IMR-90 (cell line): Measurements from ENCODE around the gene ZNRF3. TPM values are rescaled to one million over a fixed set of nuclear protein-coding genes. Genes with fewer than 3 reads are reported as not detected.

Experiments
- ATAC-seq: fragments of 200-7000 bp; cut with Tn5 transposase; 2 replicates; pipeline ENCODE4 v1.9.1; 2020; ENCODE audit warnings: low read depth, mild to moderate bottlenecking, moderate library complexity
- BruUV-seq: library from RNA; stranded (reverse); fragments of 400-500 nt; replicated peaks from 2 replicates; lab custom pipeline; 2021; lab: Mats Ljungman, UMichigan
- CTCF ChIA-PET: fragments of 300-600 bp; formaldehyde crosslinking; extraction: SDS; loops from one replicate; lab custom pipeline; 2021; ENCODE audit warnings: antibody characterized with exemption; lab: Yijun Ruan, JAX
- POLR2A ChIA-PET: fragments of 300-600 bp; sonication (Branson Sonifier 250); formaldehyde crosslinking; loops from one replicate; lab custom pipeline; 2022; ENCODE audit warnings: antibody characterized with exemption; ENCODE audit not compliant: unreplicated experiment; lab: Charles Lee
- DNase-seq: peaks from one replicate; pipeline ENCODE4 v3.0.0; 2013
- H2AFZ ChIP-seq: replicated peaks from 2 replicates; pipeline ENCODE3; 2013; ENCODE audit warnings: low read length, mild to moderate bottlenecking; ENCODE audit not compliant: poor library complexity
- H2AK5ac ChIP-seq: 2 replicates; pipeline ENCODE4 v1.6.1; 2013; ENCODE audit warnings: low read depth, low read length, inconsistent platforms
- H2AK9ac ChIP-seq: replicated peaks from 2 replicates; pipeline ENCODE3; 2013; ENCODE audit warnings: mild to moderate bottlenecking, low read depth, low read length, moderate library complexity; ENCODE audit not compliant: poor library complexity
- H2BK120ac ChIP-seq: 2 replicates; pipeline ENCODE4 v1.6.1; 2013; ENCODE audit warnings: low read depth, low read length, inconsistent platforms
- H2BK15ac ChIP-seq: 3 replicates; pipeline ENCODE4 v1.6.1; 2013; ENCODE audit warnings: low read depth, low read length, inconsistent platforms
- H2BK20ac ChIP-seq: 2 replicates; pipeline ENCODE4 v1.6.1; 2013; ENCODE audit warnings: low read depth, mild to moderate bottlenecking, inconsistent platforms, low read length, moderate library complexity
- H2BK5ac ChIP-seq: 2 replicates; pipeline ENCODE4 v1.6.1; 2013; ENCODE audit warnings: mild to moderate bottlenecking, low read depth, low read length, inconsistent platforms; ENCODE audit not compliant: poor library complexity, severe bottlenecking
- H3K14ac ChIP-seq: replicated peaks from 2 replicates; pipeline ENCODE4 v1.6.1; 2013; ENCODE audit warnings: low read depth, low read length, inconsistent platforms
- H3K18ac ChIP-seq: 2 replicates; pipeline ENCODE4 v1.6.1; 2013; ENCODE audit warnings: low read depth, low read length, control low read depth
- H3K23ac ChIP-seq: 2 replicates; pipeline ENCODE4 v1.6.1; 2013; ENCODE audit warnings: low read depth, low read length, inconsistent platforms
- H3K27ac ChIP-seq: 2 replicates; pipeline ENCODE4 v1.5.1; 2013; ENCODE audit warnings: mild to moderate bottlenecking, control low read depth, low read length; ENCODE audit not compliant: insufficient read depth
- H3K27me3 ChIP-seq: 2 replicates; pipeline ENCODE4 v1.6.1; 2013; ENCODE audit warnings: low read length; ENCODE audit not compliant: control insufficient read depth, insufficient read depth
- H3K36me3 ChIP-seq: 2 replicates; pipeline ENCODE4 v1.6.1; 2013; ENCODE audit warnings: low read length, mixed read lengths; ENCODE audit not compliant: control insufficient read depth, insufficient read depth
- H3K4ac ChIP-seq: 2 replicates; pipeline ENCODE4 v1.6.1; 2013; ENCODE audit warnings: low read depth, low read length, inconsistent platforms
- H3K4me1 ChIP-seq: 2 replicates; pipeline ENCODE4 v1.6.1; 2013; ENCODE audit warnings: low read length, mixed read lengths; ENCODE audit not compliant: control insufficient read depth, insufficient read depth
- H3K4me2 ChIP-seq: 2 replicates; pipeline ENCODE4 v1.6.1; 2013; ENCODE audit warnings: low read depth, mild to moderate bottlenecking, control low read depth, low read length, moderate library complexity
- H3K4me3 ChIP-seq: 2 replicates; pipeline ENCODE4 v1.5.1; 2013; ENCODE audit warnings: low read depth, mild to moderate bottlenecking, control low read depth, low read length, moderate library complexity; ENCODE audit not compliant: insufficient read depth
- H3K56ac ChIP-seq: 2 replicates; pipeline ENCODE4 v1.6.1; 2013; ENCODE audit warnings: low read length, inconsistent platforms; ENCODE audit not compliant: insufficient read depth; ENCODE audit errors: extremely low read depth
- H3K79me1 ChIP-seq, 2 experiments: 2 replicates each; pipeline ENCODE4 v1.6.1; 2013; ENCODE audit warnings: low read length in 2 of 2, inconsistent platforms in 1 of 2, low read depth in 1 of 2
- H3K9ac ChIP-seq: 2 replicates; pipeline ENCODE4 v1.6.1; 2013; ENCODE audit warnings: low read depth, low read length, control low read depth
- H3K9me1 ChIP-seq: 2 replicates; pipeline ENCODE4 v1.6.1; 2013; ENCODE audit warnings: low read length, inconsistent platforms; ENCODE audit not compliant: insufficient read depth
- H3K9me3 ChIP-seq: 2 replicates; pipeline ENCODE4 v1.6.1; 2013; ENCODE audit warnings: low read length; ENCODE audit not compliant: control insufficient read depth, insufficient read depth
- H4K20me1 ChIP-seq: 2 replicates; pipeline ENCODE4 v1.6.1; 2013; ENCODE audit warnings: low read length, inconsistent platforms; ENCODE audit not compliant: insufficient read depth
- H4K5ac ChIP-seq: 2 replicates; pipeline ENCODE4 v1.6.1; 2013; ENCODE audit warnings: mild to moderate bottlenecking, low read depth, low read length, control low read depth
- H4K8ac ChIP-seq, 2 experiments: 2 replicates each; pipeline ENCODE4 v1.6.1; 2013; ENCODE audit warnings: low read depth in 2 of 2, low read length in 2 of 2, control low read depth in 1 of 2, inconsistent platforms in 1 of 2
- H4K91ac ChIP-seq: 2 replicates; pipeline ENCODE4 v1.6.1; 2013; ENCODE audit warnings: low read depth, low read length, inconsistent platforms; ENCODE audit not compliant: insufficient read depth
- BHLHE40 ChIP-seq: fragments of 150-350 bp; IDR thresholded peaks from 2 replicates; pipeline ENCODE4 v1.6.1; 2016; ENCODE audit warnings: mild to moderate bottlenecking, low read depth, low read length
- ELK1 ChIP-seq: fragments of 150-350 bp; IDR thresholded peaks from 2 replicates; pipeline ENCODE4 v1.6.1; 2016; ENCODE audit warnings: low read depth, mild to moderate bottlenecking, low read length, moderate library complexity, borderline replicate concordance
- NFE2L2 ChIP-seq: fragments of 150-350 bp; IDR thresholded peaks from 2 replicates; pipeline ENCODE4 v1.6.1; 2016; ENCODE audit warnings: low read depth, mild to moderate bottlenecking, low read length
- RCOR1 ChIP-seq: IDR thresholded peaks from 2 replicates; pipeline ENCODE4 v1.6.1; 2012; ENCODE audit warnings: mild to moderate bottlenecking, low read length, improper control_type of control experiment; ENCODE audit not compliant: insufficient replicate concordance
- SMC3 ChIP-seq: fragments of 150-350 bp; IDR thresholded peaks from 2 replicates; pipeline ENCODE4 v1.6.1; 2016; ENCODE audit warnings: low read depth, mild to moderate bottlenecking, antibody characterized with exemption, low read length, moderate library complexity
- WGBS, 2 experiments: methylation state at CpG; one replicate each; pipeline versions ENCODE4 v1.1.5 to v1.1.7; 2013; ENCODE audit warnings: missing lambda C conversion rate in 2 of 2; ENCODE audit not compliant: insufficient read length in 1 of 2; ENCODE audit errors: extremely low coverage in 2 of 2; 5-methylcytosine and 5-hydroxymethylcytosine counted together
- dilution Hi-C: fragments of 300-500 bp; cut with HindIII; formaldehyde crosslinking; loops from one replicate; pipeline ENCODE4 v1.14.3; 2018; ENCODE audit warnings: low sequenced_read_pairs; ENCODE audit not compliant: unreplicated experiment
- in situ Hi-C: fragments of 300-500 bp; cut with MboI; formaldehyde crosslinking; loops from 3 replicates; pipeline ENCODE4 v1.14.3; 2019; ENCODE audit warnings: low sequenced_read_pairs, inconsistent platforms, mixed read lengths
- intact Hi-C: fragments of 100-400 bp; cut with micrococcal nuclease; formaldehyde crosslinking; loops from 2 replicates; pipeline ENCODE4 v1.10.0; 2022
- polyA plus RNA-seq, 3 experiments: library from polyadenylated mRNA; depleted of rRNA; stranded (reverse); fragments of >200 nt; gene quantifications; 2 replicates each; pipeline ENCODE4 v1.2.3, GENCODE V29; 2012; ENCODE audit warnings: low replicate concordance in 1 of 3
- total RNA-seq: library from RNA; depleted of rRNA; stranded (reverse); fragments of >200 nt; gene quantifications from 2 replicates; pipeline ENCODE4 v1.2.3, GENCODE V29; 2012
- TF ChIP-seq, protein P1 (sequence below): conservative IDR thresholded peaks from 2 replicates; pipeline ENCODE4 v1.5.1; 2012; ENCODE audit warnings: mild to moderate bottlenecking, low read depth, low read length, improper control_type of control experiment
- TF ChIP-seq, protein P2 (sequence below): fragments of 150-350 bp; IDR thresholded peaks from 2 replicates; pipeline ENCODE4 v1.6.1; 2017; ENCODE audit warnings: mild to moderate bottlenecking, antibody characterized with exemption, low read length, low read depth

ZNRF3 gene
- total and polyA plus RNA-seq, 2 of the 4 experiments (the other 2 are of a cell fraction) = 1.4 to 2.4 TPM

DNA sequence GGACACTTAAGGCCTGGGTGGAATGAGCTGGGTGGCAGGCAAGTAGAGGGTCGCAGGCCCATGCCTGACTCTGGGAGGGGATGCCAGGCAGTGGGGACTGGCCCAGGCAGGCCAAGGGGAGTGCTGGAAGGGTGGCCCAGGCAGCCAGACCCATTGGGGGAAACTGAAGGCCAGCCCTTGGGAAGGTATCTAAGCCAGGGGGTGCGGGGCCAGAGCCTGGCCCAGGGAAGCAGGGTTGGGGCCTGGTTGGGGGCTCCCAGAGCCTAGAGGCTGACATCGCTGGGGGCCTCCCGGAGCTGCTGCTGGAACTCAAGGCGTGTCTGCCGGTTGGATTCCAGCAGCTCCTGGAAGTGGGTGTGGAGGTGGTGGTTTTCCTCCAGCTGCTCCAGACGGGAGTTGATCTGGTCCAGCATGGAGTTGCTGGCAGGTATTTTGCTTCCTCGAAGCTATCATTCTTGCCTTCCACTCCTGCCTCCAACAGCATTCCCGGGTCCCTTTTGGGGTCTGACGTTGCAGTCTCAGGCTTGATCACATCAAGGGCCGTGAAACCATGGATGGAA, 47.7 kb upstream of the ZNRF3 start:
- intact Hi-C loops = no loop called here
- no peak for TF ChIP-seq ELK1
- no peak for TF ChIP-seq SMC3
- TF ChIP-seq, protein P1, sequence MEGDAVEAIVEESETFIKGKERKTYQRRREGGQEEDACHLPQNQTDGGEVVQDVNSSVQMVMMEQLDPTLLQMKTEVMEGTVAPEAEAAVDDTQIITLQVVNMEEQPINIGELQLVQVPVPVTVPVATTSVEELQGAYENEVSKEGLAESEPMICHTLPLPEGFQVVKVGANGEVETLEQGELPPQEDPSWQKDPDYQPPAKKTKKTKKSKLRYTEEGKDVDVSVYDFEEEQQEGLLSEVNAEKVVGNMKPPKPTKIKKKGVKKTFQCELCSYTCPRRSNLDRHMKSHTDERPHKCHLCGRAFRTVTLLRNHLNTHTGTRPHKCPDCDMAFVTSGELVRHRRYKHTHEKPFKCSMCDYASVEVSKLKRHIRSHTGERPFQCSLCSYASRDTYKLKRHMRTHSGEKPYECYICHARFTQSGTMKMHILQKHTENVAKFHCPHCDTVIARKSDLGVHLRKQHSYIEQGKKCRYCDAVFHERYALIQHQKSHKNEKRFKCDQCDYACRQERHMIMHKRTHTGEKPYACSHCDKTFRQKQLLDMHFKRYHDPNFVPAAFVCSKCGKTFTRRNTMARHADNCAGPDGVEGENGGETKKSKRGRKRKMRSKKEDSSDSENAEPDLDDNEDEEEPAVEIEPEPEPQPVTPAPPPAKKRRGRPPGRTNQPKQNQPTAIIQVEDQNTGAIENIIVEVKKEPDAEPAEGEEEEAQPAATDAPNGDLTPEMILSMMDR = no peak
- no peak for TF ChIP-seq BHLHE40
- TF ChIP-seq NFE2L2 = no peak
- no peak for TF ChIP-seq RCOR1
- TF ChIP-seq, protein P2, sequence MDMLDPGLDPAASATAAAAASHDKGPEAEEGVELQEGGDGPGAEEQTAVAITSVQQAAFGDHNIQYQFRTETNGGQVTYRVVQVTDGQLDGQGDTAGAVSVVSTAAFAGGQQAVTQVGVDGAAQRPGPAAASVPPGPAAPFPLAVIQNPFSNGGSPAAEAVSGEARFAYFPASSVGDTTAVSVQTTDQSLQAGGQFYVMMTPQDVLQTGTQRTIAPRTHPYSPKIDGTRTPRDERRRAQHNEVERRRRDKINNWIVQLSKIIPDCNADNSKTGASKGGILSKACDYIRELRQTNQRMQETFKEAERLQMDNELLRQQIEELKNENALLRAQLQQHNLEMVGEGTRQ = no peak
- Histone ChIP-seq H4K91ac (no peak overlapping the region), H3K56ac (no peak overlapping the region), H3K4me3 (no peak overlapping the region), H3K23ac (no peak overlapping the region), H4K5ac (no peak overlapping the region), H3K27me3 (no peaks in the 10 kb centered on the region), H3K36me3 (no peaks in the 10 kb centered on the region), H2AK9ac (no peak overlapping the region), H3K4ac (no peak overlapping the region), H2BK15ac (no peak overlapping the region), H3K4me1 (no peaks in the 10 kb centered on the region), H2AK5ac (no peak overlapping the region), H2BK20ac (no peak overlapping the region), H3K9me3 (no peaks in the 10 kb centered on the region), H3K27ac (no peak overlapping the region), H3K9ac (no peak overlapping the region), H2BK120ac (no peak overlapping the region), H3K79me1 (no peaks in the 10 kb centered on the region), H3K4me2 (no peak overlapping the region), H2BK5ac (no peak overlapping the region), H4K20me1 (no peaks in the 10 kb centered on the region), H4K8ac (no peak overlapping the region), H3K18ac (no peak overlapping the region), H2AFZ (no peak overlapping the region), H3K9me1 (no peaks in the 10 kb centered on the region), H3K14ac (no peak overlapping the region)
- BruUV-seq = no TSS peak
- ChIA-PET POLR2A (no interaction called here), CTCF (no interaction called here)
- ATAC-seq = no peak
- dilution Hi-C loops = no loop called here
- WGBS, 2 experiments = 93% methylated on average over 7 of the region's 11 CpGs; no CpG with 5 or more reads in 1 of the 2 experiments
- no peak for DNase-seq
- in situ Hi-C loops = loop anchor here (10.0 kb wide), 1 partner anchor 781 kb away; no protein-coding TSS in a partner anchor
